ENCODE data around the gene PRKG2.

DNA sequence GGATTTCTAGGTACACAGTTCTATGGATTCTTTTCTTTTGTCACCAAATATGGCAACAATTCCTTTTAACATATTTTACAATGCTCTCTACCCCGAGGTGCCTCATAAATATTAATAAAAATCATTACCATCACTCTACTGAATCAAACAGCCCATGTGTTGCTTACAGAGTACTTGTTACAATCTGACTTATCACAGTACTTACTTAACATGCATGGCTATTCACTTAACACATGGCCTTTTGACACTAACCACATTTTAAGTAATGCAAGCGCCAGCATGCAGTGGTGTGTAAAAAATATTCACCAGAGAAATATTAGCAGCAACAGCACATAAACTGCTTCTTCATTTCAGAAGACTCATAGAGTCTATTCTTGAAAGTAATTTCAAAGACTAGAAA, 119.6 kb downstream of the PRKG2 start:
- TF ChIP-seq, protein P1, sequence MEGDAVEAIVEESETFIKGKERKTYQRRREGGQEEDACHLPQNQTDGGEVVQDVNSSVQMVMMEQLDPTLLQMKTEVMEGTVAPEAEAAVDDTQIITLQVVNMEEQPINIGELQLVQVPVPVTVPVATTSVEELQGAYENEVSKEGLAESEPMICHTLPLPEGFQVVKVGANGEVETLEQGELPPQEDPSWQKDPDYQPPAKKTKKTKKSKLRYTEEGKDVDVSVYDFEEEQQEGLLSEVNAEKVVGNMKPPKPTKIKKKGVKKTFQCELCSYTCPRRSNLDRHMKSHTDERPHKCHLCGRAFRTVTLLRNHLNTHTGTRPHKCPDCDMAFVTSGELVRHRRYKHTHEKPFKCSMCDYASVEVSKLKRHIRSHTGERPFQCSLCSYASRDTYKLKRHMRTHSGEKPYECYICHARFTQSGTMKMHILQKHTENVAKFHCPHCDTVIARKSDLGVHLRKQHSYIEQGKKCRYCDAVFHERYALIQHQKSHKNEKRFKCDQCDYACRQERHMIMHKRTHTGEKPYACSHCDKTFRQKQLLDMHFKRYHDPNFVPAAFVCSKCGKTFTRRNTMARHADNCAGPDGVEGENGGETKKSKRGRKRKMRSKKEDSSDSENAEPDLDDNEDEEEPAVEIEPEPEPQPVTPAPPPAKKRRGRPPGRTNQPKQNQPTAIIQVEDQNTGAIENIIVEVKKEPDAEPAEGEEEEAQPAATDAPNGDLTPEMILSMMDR (IDR thresholded peaks at IDR 0.05) = no peak
- TF ChIP-seq SIN3A (IDR thresholded peaks at IDR 0.05; ENCODE audit: borderline replicate concordance, insufficient read depth, low read depth, low read length) (no peak), POLR2AphosphoS5 (IDR thresholded peaks at IDR 0.05; ENCODE audit: low read depth, low read length) (no peak)
- TF ChIP-seq, protein P2, sequence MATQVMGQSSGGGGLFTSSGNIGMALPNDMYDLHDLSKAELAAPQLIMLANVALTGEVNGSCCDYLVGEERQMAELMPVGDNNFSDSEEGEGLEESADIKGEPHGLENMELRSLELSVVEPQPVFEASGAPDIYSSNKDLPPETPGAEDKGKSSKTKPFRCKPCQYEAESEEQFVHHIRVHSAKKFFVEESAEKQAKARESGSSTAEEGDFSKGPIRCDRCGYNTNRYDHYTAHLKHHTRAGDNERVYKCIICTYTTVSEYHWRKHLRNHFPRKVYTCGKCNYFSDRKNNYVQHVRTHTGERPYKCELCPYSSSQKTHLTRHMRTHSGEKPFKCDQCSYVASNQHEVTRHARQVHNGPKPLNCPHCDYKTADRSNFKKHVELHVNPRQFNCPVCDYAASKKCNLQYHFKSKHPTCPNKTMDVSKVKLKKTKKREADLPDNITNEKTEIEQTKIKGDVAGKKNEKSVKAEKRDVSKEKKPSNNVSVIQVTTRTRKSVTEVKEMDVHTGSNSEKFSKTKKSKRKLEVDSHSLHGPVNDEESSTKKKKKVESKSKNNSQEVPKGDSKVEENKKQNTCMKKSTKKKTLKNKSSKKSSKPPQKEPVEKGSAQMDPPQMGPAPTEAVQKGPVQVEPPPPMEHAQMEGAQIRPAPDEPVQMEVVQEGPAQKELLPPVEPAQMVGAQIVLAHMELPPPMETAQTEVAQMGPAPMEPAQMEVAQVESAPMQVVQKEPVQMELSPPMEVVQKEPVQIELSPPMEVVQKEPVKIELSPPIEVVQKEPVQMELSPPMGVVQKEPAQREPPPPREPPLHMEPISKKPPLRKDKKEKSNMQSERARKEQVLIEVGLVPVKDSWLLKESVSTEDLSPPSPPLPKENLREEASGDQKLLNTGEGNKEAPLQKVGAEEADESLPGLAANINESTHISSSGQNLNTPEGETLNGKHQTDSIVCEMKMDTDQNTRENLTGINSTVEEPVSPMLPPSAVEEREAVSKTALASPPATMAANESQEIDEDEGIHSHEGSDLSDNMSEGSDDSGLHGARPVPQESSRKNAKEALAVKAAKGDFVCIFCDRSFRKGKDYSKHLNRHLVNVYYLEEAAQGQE (IDR thresholded peaks at IDR 0.05; ENCODE audit: insufficient read depth in 1 of 2, low read depth in 2 of 2, low read length in 1 of 2) = no peak
